H1 (cell line): ENCODE results near the gene SCG2.

Experiments used
- ASH2L ChIP-seq: fragments of 200-600, 300-600 bp; sonication (generic); IDR thresholded peaks from one replicate; pipeline ENCODE4 v1.7.1; 2017; ENCODE audit warnings: low read length
- ATF2 ChIP-seq: IDR thresholded peaks from 2 replicates; pipeline ENCODE4 v1.6.1; 2012; ENCODE audit warnings: low read length, inconsistent platforms
- POLR2A ChIP-seq, 2 experiments: IDR thresholded peaks; 1 replicate in 1 of 2; 2 replicates in 1 of 2; pipeline ENCODE4 v1.6.1; 2011; ENCODE audit warnings: low read depth in 2 of 2, low read length in 2 of 2, mild to moderate bottlenecking in 2 of 2; ENCODE audit errors: control extremely low read depth in 1 of 2
- POLR2AphosphoS5 ChIP-seq: IDR thresholded peaks from 2 replicates; pipeline ENCODE4 v1.6.1; 2011; ENCODE audit warnings: low read depth, low read length
- POU5F1 ChIP-seq: IDR thresholded peaks from 2 replicates; pipeline ENCODE4 v1.6.1; 2011; ENCODE audit warnings: low read depth, mild to moderate bottlenecking, low read length, moderate library complexity
- RNF2 ChIP-seq: fragments of 200-900, 300-1000 bp; sonication (generic); IDR thresholded peaks from 2 replicates; pipeline ENCODE4 v1.7.1; 2016; ENCODE audit warnings: borderline replicate concordance, low read depth, mild to moderate bottlenecking, antibody characterized with exemption, low read length; ENCODE audit not compliant: poor library complexity, severe bottlenecking; ENCODE audit errors: missing control alignments
- TAF1 ChIP-seq: IDR thresholded peaks from 2 replicates; pipeline ENCODE4 v1.6.1; 2011; ENCODE audit warnings: mild to moderate bottlenecking, low read depth, low read length
- TEAD4 ChIP-seq: IDR thresholded peaks from 2 replicates; pipeline ENCODE4 v1.6.1; 2012; ENCODE audit warnings: low read depth, low read length, inconsistent platforms, mixed read lengths
- YY1 ChIP-seq: IDR thresholded peaks from 2 replicates; pipeline ENCODE4 v1.6.1; 2011; ENCODE audit warnings: low read depth, mild to moderate bottlenecking, low read length
- TF ChIP-seq, protein P1 (sequence below): IDR thresholded peaks from 2 replicates; pipeline ENCODE4 v1.6.1; 2012; ENCODE audit warnings: inconsistent platforms
- TF ChIP-seq, protein P2 (sequence below), 3 experiments: IDR thresholded peaks; 1 replicate in 2 of 3; 2 replicates in 1 of 3; pipeline versions ENCODE4 v1.5.1 to v1.6.1; 2011; ENCODE audit warnings: low read length in 3 of 3, mild to moderate bottlenecking in 3 of 3, inconsistent platforms in 2 of 3, low read depth in 1 of 3, moderate library complexity in 1 of 3; ENCODE audit not compliant: insufficient read depth in 1 of 3; ENCODE audit errors: control extremely low read depth in 1 of 3

DNA sequence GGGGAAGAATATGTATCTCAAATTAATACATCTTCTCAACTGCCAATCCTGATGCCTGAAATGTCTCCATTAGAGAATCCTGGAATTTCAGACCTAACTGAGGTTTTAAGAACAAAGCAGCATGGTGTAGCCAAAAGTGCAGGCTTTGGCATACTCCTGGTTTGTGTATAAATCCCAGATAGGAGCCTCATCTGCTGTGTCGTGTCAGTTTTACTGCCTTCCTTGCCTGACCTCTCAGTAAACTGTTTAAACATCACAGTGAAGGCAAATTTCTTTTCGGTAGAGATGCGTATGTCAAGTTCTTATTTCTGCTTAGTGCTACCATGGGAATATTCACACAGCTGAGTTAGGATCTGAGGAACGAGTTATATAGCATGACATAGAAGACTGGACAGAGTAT lies 7.3 kb downstream of the SCG2 start:
- TF ChIP-seq ASH2L (no peak), RNF2 (no peak), TEAD4 (no peak), POLR2A (IDR thresholded peaks at IDR 0.05; ENCODE audit: control extremely low read depth in 1 of 2, low read depth in 2 of 2, low read length in 2 of 2) (no peak), TAF1 (no peak), YY1 (no peak), POLR2AphosphoS5 (no peak), ATF2 (no peak), POU5F1 (no peak)
- TF ChIP-seq, protein P1, sequence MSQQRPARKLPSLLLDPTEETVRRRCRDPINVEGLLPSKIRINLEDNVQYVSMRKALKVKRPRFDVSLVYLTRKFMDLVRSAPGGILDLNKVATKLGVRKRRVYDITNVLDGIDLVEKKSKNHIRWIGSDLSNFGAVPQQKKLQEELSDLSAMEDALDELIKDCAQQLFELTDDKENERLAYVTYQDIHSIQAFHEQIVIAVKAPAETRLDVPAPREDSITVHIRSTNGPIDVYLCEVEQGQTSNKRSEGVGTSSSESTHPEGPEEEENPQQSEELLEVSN, result no peak
- TF ChIP-seq, protein P2, sequence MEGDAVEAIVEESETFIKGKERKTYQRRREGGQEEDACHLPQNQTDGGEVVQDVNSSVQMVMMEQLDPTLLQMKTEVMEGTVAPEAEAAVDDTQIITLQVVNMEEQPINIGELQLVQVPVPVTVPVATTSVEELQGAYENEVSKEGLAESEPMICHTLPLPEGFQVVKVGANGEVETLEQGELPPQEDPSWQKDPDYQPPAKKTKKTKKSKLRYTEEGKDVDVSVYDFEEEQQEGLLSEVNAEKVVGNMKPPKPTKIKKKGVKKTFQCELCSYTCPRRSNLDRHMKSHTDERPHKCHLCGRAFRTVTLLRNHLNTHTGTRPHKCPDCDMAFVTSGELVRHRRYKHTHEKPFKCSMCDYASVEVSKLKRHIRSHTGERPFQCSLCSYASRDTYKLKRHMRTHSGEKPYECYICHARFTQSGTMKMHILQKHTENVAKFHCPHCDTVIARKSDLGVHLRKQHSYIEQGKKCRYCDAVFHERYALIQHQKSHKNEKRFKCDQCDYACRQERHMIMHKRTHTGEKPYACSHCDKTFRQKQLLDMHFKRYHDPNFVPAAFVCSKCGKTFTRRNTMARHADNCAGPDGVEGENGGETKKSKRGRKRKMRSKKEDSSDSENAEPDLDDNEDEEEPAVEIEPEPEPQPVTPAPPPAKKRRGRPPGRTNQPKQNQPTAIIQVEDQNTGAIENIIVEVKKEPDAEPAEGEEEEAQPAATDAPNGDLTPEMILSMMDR (IDR thresholded peaks at IDR 0.05; ENCODE audit: control extremely low read depth in 1 of 3, insufficient read depth in 1 of 3, low read depth in 1 of 3, low read length in 3 of 3), result no peak
